GM18909 (cell line): ENCODE measurements around the gene COX10.
A peak's percentile ranks its signal among the peaks of the same experiment; 100 is the strongest.
"Not testable (repeated sequence)": the region's sequence is repeated elsewhere in the genome, so short reads cannot be mapped to it uniquely, and the experiment has no call there.

Experiments used
- ATAC-seq: cut with Tn5 transposase; IDR thresholded peaks from one replicate; pipeline ENCODE4 v1.9.1; 2021; ENCODE audit warnings: mild to moderate bottlenecking; ENCODE audit not compliant: unreplicated experiment, poor library complexity

The COX10 gene

GRCh38 chr17:14069251-14070021, at the start of gene COX10:
Gene COX10, plus strand, starts transcription at chr17:14069504. Its CDS starts 102 bp downstream, at chr17:14069606.
- ATAC-seq: peak; percentile 99

GRCh38 chr17:14021651-14022294, 47.5 kb upstream of the COX10 start:
- ATAC-seq: not testable (repeated sequence)

GRCh38 chr17:14029755-14030154, 39.5 kb upstream of the COX10 start:
- ATAC-seq: not testable (repeated sequence)

- ATAC-seq: no peak
Observed at GRCh38 chr17:14032234-14032633, 37.1 kb upstream of the COX10 start.

- no peak for ATAC-seq
Observed at GRCh38 chr17:14033166-14033565, 36.1 kb upstream of the COX10 start.

GRCh38 chr17:14037453-14037852, 31.9 kb upstream of the COX10 start:
- no peak for ATAC-seq

- no peak for ATAC-seq
Observed at GRCh38 chr17:14038206-14038605, 31.1 kb upstream of the COX10 start.

GRCh38 chr17:14042411-14042810, 26.9 kb upstream of the COX10 start:
- no peak for ATAC-seq

GRCh38 chr17:14044702-14045101, 24.6 kb upstream of the COX10 start:
- no peak for ATAC-seq

GRCh38 chr17:14046978-14047377, 22.3 kb upstream of the COX10 start:
- ATAC-seq: no peak

GRCh38 chr17:14047591-14047990, 21.7 kb upstream of the COX10 start:
- ATAC-seq: no peak

GRCh38 chr17:14048169-14048568, 21.1 kb upstream of the COX10 start:
- ATAC-seq: no peak

- ATAC-seq: no peak
Observed at GRCh38 chr17:14050616-14051015, 18.7 kb upstream of the COX10 start.

- no peak for ATAC-seq
Observed at GRCh38 chr17:14051692-14052091, 17.6 kb upstream of the COX10 start.

- ATAC-seq: no peak
Observed at GRCh38 chr17:14052886-14053615, 16.3 kb upstream of the COX10 start.

- ATAC-seq: no peak
Observed at GRCh38 chr17:14057591-14057990, 11.7 kb upstream of the COX10 start.

- no peak for ATAC-seq
Observed at GRCh38 chr17:14058051-14058450, 11.3 kb upstream of the COX10 start.

GRCh38 chr17:14060706-14061105, 8.6 kb upstream of the COX10 start:
- no peak for ATAC-seq

GRCh38 chr17:14061666-14062560, 7.4 kb upstream of the COX10 start:
- ATAC-seq: no peak

- ATAC-seq: no peak
Observed at GRCh38 chr17:14067347-14067746, 2.0 kb upstream of the COX10 start.
